A673 (cell line): Measurements from ENCODE around the gene PADI4. TPM values are rescaled to one million over a fixed set of nuclear protein-coding genes. Genes with fewer than 3 reads are reported as not detected.

Experiments used
- BruUV-seq: library from RNA; stranded (reverse); fragments of 400-500 nt; replicated peaks from 2 replicates; lab custom pipeline; 2021; lab: Mats Ljungman, UMichigan
- CTCF ChIA-PET: fragments of 300-600 bp; sonication (Branson Sonifier 250); formaldehyde crosslinking; loops from one replicate; lab custom pipeline; 2022; ENCODE audit warnings: antibody characterized with exemption; lab: Charles Lee
- POLR2A ChIA-PET: fragments of 300-600 bp; sonication (Branson Sonifier 250); formaldehyde crosslinking; loops from one replicate; lab custom pipeline; 2022; ENCODE audit warnings: antibody characterized with exemption; ENCODE audit not compliant: low non-redundant PET; lab: Charles Lee
- DNase-seq: peaks from one replicate; pipeline ENCODE4 v3.0.0-alpha.2; 2015; ENCODE audit warnings: low spot score
- H3K27ac ChIP-seq: fragments of 200-600 bp; sonication (generic); 2 replicates; pipeline ENCODE4 v1.5.1; 2016; ENCODE audit warnings: mixed run types, low read depth, mild to moderate bottlenecking, mixed read lengths, antibody characterized with exemption, low read length; ENCODE audit not compliant: poor library complexity, severe bottlenecking
- H3K27me3 ChIP-seq: fragments of 200-600 bp; sonication (generic); replicated peaks from 2 replicates; pipeline ENCODE4 v1.6.1; 2017; ENCODE audit warnings: mixed run types, low read depth, mild to moderate bottlenecking, mixed read lengths, antibody characterized with exemption, low read length; ENCODE audit not compliant: insufficient read depth, poor library complexity
- H3K36me3 ChIP-seq: fragments of 200-600 bp; sonication (generic); 2 replicates; pipeline ENCODE4 v1.6.1; 2016; ENCODE audit warnings: mixed run types, mild to moderate bottlenecking, mixed read lengths, antibody characterized with exemption, low read length; ENCODE audit not compliant: insufficient read depth, poor library complexity, severe bottlenecking
- H3K4me1 ChIP-seq: fragments of 200-600 bp; sonication (generic); 2 replicates; pipeline ENCODE4 v1.6.1; 2017; ENCODE audit warnings: mixed run types, mild to moderate bottlenecking, mixed read lengths, antibody characterized with exemption, low read length; ENCODE audit not compliant: insufficient read depth, poor library complexity, severe bottlenecking
- H3K4me3 ChIP-seq: fragments of 200-600 bp; sonication (generic); 2 replicates; pipeline ENCODE4 v1.5.1; 2016; ENCODE audit warnings: low read depth, mixed run types, mild to moderate bottlenecking, mixed read lengths, low read length; ENCODE audit not compliant: poor library complexity, severe bottlenecking
- H3K9me3 ChIP-seq: fragments of 200-600 bp; sonication (generic); 2 replicates; pipeline ENCODE4 v1.6.1; 2016; ENCODE audit warnings: mixed run types, low read depth, mild to moderate bottlenecking, mixed read lengths, antibody characterized with exemption, low read length; ENCODE audit not compliant: poor library complexity, severe bottlenecking
- CTCF ChIP-seq: fragments of 300-800, 200-600 bp; sonication (generic); conservative IDR thresholded peaks from 2 replicates; pipeline ENCODE4 v1.5.1; 2017; ENCODE audit warnings: low read depth, mild to moderate bottlenecking, antibody characterized with exemption, low read length, moderate library complexity, mixed read lengths
- EZH2 ChIP-seq: fragments of 200-600 bp; sonication (generic); IDR thresholded peaks from 2 replicates; pipeline ENCODE4 v1.6.1; 2017; ENCODE audit warnings: borderline replicate concordance, low read depth, mild to moderate bottlenecking, mixed read lengths, antibody characterized with exemption, low read length; ENCODE audit not compliant: poor library complexity, severe bottlenecking
- intact Hi-C: fragments of 100-400 bp; cut with micrococcal nuclease; formaldehyde crosslinking; loops from one replicate; pipeline ENCODE4 v1.10.0; 2022; ENCODE audit not compliant: unreplicated experiment
- total RNA-seq: library from RNA; stranded (reverse); gene quantifications from 2 replicates; pipeline ENCODE4 v1.2.3, GENCODE V29; 2021

PADI4 gene
- total RNA-seq, 1 experiment from 2014 or later = not detected

DNA sequence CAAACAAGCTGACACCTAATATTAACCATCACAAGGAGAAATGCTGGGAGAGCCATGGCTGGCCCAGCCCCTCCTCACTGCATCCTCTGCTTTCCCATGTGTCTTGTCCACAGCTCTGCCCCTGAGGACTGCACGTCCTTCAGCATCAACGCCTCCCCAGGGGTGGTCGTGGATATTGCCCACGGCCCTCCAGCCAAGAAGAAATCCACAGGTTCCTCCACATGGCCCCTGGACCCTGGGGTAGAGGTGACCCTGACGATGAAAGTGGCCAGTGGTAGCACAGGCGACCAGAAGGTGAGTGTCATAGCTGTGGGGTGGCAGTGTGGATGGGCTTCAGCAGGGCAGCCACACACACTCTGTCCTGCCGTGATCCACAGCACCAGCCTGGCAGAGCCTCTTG is 22.9 kb downstream of the PADI4 start:
- BruUV-seq = no TSS peak
- no peak for TF ChIP-seq CTCF
- no peak for TF ChIP-seq EZH2
- POLR2A ChIA-PET = no interaction called here
- intact Hi-C loops = no loop called here
- Histone ChIP-seq H3K4me1 (no peaks in the 10 kb centered on the region), H3K4me3 (no peak overlapping the region), H3K9me3 (no peaks in the 10 kb centered on the region), H3K27me3 (no peaks in the 10 kb centered on the region), H3K27ac (no peak overlapping the region), H3K36me3 (no peaks in the 10 kb centered on the region)
- no peak for DNase-seq
- CTCF ChIA-PET = no interaction called here

DNA sequence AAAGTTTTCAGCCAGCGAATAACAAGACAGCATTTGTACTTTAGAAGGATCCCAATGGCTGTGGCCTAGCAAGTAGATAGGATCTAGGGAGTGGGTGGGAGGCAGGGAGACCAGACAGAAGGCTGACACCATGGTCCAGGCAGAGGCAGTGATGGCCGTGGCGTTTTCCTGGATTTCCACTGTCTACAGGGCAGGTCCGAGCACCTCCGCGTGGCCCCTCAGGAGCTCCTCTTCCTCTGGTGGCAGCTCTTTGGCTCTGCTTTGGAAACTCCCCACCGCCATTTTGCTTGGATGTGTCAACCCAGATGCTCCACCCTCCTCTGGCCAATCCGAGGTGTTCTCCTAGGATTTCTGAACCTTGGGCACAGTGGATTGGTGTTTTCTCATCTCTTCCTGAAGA is 25.1 kb downstream of the PADI4 start:
- no peak for DNase-seq
- intact Hi-C loops = no loop called here
- TF ChIP-seq EZH2 = no peak
- no peak for TF ChIP-seq CTCF
- ChIA-PET POLR2A (no interaction called here), CTCF (interaction anchor here (1.5 kb wide), 1 partner anchor 207 kb away, joined by 4 read pairs; no protein-coding TSS in a partner anchor)
- Histone ChIP-seq H3K9me3 (no peaks in the 10 kb centered on the region), H3K36me3 (no peaks in the 10 kb centered on the region), H3K4me3 (no peak overlapping the region), H3K4me1 (no peaks in the 10 kb centered on the region), H3K27me3 (no peaks in the 10 kb centered on the region), H3K27ac (no peak overlapping the region)
- no TSS peak for BruUV-seq

- no peaks in the 10 kb centered on the region for H3K9me3 ChIP-seq
- no peak overlapping the region for H3K4me3 ChIP-seq
- no TSS peak for BruUV-seq
- TF ChIP-seq EZH2 (no peak), CTCF (peak; percentile 97)
- H3K4me1 ChIP-seq = no peaks in the 10 kb centered on the region
- ChIA-PET POLR2A (no interaction called here), CTCF (interaction anchor here (0.6 to 1.7 kb wide), 3 partner anchors 210 to 1186 kb away, joined by 4 to 6 read pairs (median 4); no protein-coding TSS in a partner anchor)
- no peaks in the 10 kb centered on the region for H3K27me3 ChIP-seq
- H3K36me3 ChIP-seq = no peaks in the 10 kb centered on the region
- H3K27ac ChIP-seq = no peak overlapping the region
- intact Hi-C loops = loop anchor here (2.0 kb wide), 2 partner anchors 211 to 277 kb away; no protein-coding TSS in a partner anchor
- peak; percentile 82 for DNase-seq
Observed at GRCh38 chr1:17335821-17336710, 28.1 kb downstream of the PADI4 start.
